HCT116 (cell line): ENCODE data around the gene TBRG1. TPM values are rescaled to one million over a fixed set of nuclear protein-coding genes. Genes with fewer than 3 reads are reported as not detected.

Experiments
- ATAC-seq: fragments of 200-7000 bp; cut with Tn5 transposase; 2 replicates; pipeline ENCODE4 v1.9.1; 2020; ENCODE audit warnings: mild to moderate bottlenecking, moderate library complexity
- BruUV-seq: library from RNA; stranded (reverse); fragments of 400-500 nt; replicated peaks from 2 replicates; lab custom pipeline; 2021; lab: Mats Ljungman, UMichigan
- CTCF ChIA-PET: fragments of 300-600 bp; sonication (Branson Sonifier 250); formaldehyde crosslinking; loops from one replicate; lab custom pipeline; 2021; ENCODE audit warnings: antibody characterized with exemption; lab: Charles Lee
- POLR2A ChIA-PET: fragments of 300-600, 350-600 bp; sonication (Branson Sonifier 250); formaldehyde crosslinking; loops from one replicate; lab custom pipeline; 2021; ENCODE audit warnings: antibody characterized with exemption; lab: Charles Lee
- RAD21 ChIA-PET, 2 experiments: fragments of 300-600 bp; sonication (Branson Sonifier 250); formaldehyde crosslinking; loops; one replicate each; lab custom pipeline; 2023; ENCODE audit warnings: low total read pairs in 2 of 2; ENCODE audit not compliant: uncharacterized antibody in 2 of 2, unreplicated experiment in 2 of 2, low non-redundant PET in 1 of 2; lab: Charles Lee
- DNase-seq: peaks from one replicate; pipeline ENCODE4 v3.0.0-alpha.2; 2010; ENCODE audit warnings: low read depth, low spot score
- H2AFZ ChIP-seq: fragments of 200-600 bp; shearing (Covaris generic), sonication (generic); 2 replicates; pipeline ENCODE4 v1.6.1; 2017; ENCODE audit warnings: low read depth, mixed run types, mixed read lengths, antibody characterized with exemption, low read length; ENCODE audit not compliant: poor library complexity, severe bottlenecking
- H3K27ac ChIP-seq: 2 replicates; pipeline ENCODE4 v1.5.1; 2012; ENCODE audit warnings: low read depth, low read length
- H3K27me3 ChIP-seq: fragments of 200-600 bp; sonication (generic); 2 replicates; pipeline ENCODE4 v1.6.1; 2016; ENCODE audit warnings: mixed run types, low read length, mixed read lengths; ENCODE audit not compliant: insufficient read depth
- H3K36me3 ChIP-seq, 2 experiments: fragments of 200-500 bp in 1 of 2; fragments of 200-600 bp in 1 of 2; sonication (Bioruptor generic) in 1 of 2; sonication (generic) in 1 of 2; 2 replicates each; pipeline versions ENCODE4 v1.5.1 to v1.6.1; 2014 to 2016; ENCODE audit warnings: low read length in 2 of 2, inconsistent platforms in 1 of 2, mixed read lengths in 1 of 2, mixed run types in 1 of 2; ENCODE audit not compliant: insufficient read depth in 2 of 2, control insufficient read depth in 1 of 2
- H3K4me1 ChIP-seq, 2 experiments: fragments of 200-600 bp in 1 of 2; sonication (generic) in 1 of 2; 2 replicates each; pipeline versions ENCODE4 v1.5.1 to v1.6.1; 2012 to 2017; ENCODE audit warnings: low read length in 2 of 2, inconsistent platforms in 1 of 2, mild to moderate bottlenecking in 1 of 2, mixed read lengths in 1 of 2, mixed run types in 1 of 2, moderate library complexity in 1 of 2; ENCODE audit not compliant: insufficient read depth in 2 of 2, control insufficient read depth in 1 of 2
- H3K4me2 ChIP-seq: fragments of 200-600 bp; sonication (generic); 2 replicates; pipeline ENCODE4 v1.6.1; 2017; ENCODE audit warnings: mixed run types, low read length, mixed read lengths
- H3K4me3 ChIP-seq, 2 experiments: fragments of 200-600 bp in 1 of 2; sonication (generic) in 1 of 2; replicated peaks in 1 of 2; 2 replicates each; pipeline ENCODE4 v1.5.1; 2011 to 2016; ENCODE audit warnings: low read length in 2 of 2, control low read depth in 1 of 2, low read depth in 1 of 2, mild to moderate bottlenecking in 1 of 2, mixed read lengths in 1 of 2, mixed run types in 1 of 2
- H3K79me2 ChIP-seq: fragments of 200-600 bp; sonication (generic); 2 replicates; pipeline ENCODE4 v1.6.1; 2017; ENCODE audit warnings: mild to moderate bottlenecking, mixed run types, low read length, moderate library complexity, mixed read lengths; ENCODE audit not compliant: insufficient read depth
- H3K9ac ChIP-seq: fragments of 200-600 bp; sonication (generic); 2 replicates; pipeline ENCODE4 v1.6.1; 2016; ENCODE audit warnings: low read length, mixed read lengths
- H3K9me2 ChIP-seq: fragments of 200-600 bp; sonication (generic), shearing (Covaris generic); 2 replicates; pipeline ENCODE4 v1.6.1; 2017; ENCODE audit warnings: mixed run types, mild to moderate bottlenecking, moderate library complexity; ENCODE audit not compliant: insufficient read depth
- H3K9me3 ChIP-seq, 2 experiments: fragments of 200-500 bp in 1 of 2; fragments of 200-600 bp in 1 of 2; sonication (Bioruptor generic) in 1 of 2; sonication (generic) in 1 of 2; 2 replicates each; pipeline ENCODE4 v1.6.1; 2014 to 2017; ENCODE audit warnings: low read length in 2 of 2, mixed read lengths in 2 of 2, inconsistent platforms in 1 of 2, low read depth in 1 of 2, mild to moderate bottlenecking in 1 of 2, mixed run types in 1 of 2, moderate library complexity in 1 of 2; ENCODE audit not compliant: control insufficient read depth in 1 of 2, insufficient read depth in 1 of 2
- H4K20me1 ChIP-seq: fragments of 200-600 bp; sonication (generic), shearing (Covaris generic); 2 replicates; pipeline ENCODE4 v1.6.1; 2017; ENCODE audit warnings: mixed run types, mild to moderate bottlenecking, moderate library complexity; ENCODE audit not compliant: insufficient read depth
- ATF3 ChIP-seq: IDR thresholded peaks from 2 replicates; pipeline ENCODE4 v1.6.1; 2012
- CBX3 ChIP-seq: IDR thresholded peaks from 2 replicates; pipeline ENCODE4 v1.6.1; 2012; ENCODE audit warnings: low read depth
- CEBPB ChIP-seq: IDR thresholded peaks from 2 replicates; pipeline ENCODE4 v1.6.1; 2012; ENCODE audit warnings: low read depth
- CTCF ChIP-seq, 3 experiments: fragments of 200-600 bp in 1 of 3; sonication (generic) in 1 of 3; IDR thresholded peaks in 2 of 3; conservative IDR thresholded peaks in 1 of 3; 2 replicates each; pipeline ENCODE4 v1.5.1; 2012 to 2017; ENCODE audit warnings: low read depth in 2 of 3, low read length in 2 of 3, antibody characterized with exemption in 1 of 3, borderline replicate concordance in 1 of 3, control low read depth in 1 of 3, mild to moderate bottlenecking in 1 of 3, mixed read lengths in 1 of 3, mixed run types in 1 of 3, moderate library complexity in 1 of 3; ENCODE audit not compliant: insufficient read depth in 1 of 3
- EGR1 ChIP-seq: IDR thresholded peaks from 2 replicates; pipeline ENCODE4 v1.6.1; 2012; ENCODE audit warnings: low read depth
- EZH2 ChIP-seq: fragments of 200-600 bp; sonication (generic); IDR thresholded peaks from 2 replicates; pipeline ENCODE4 v1.6.1; 2017; ENCODE audit warnings: antibody characterized with exemption, mixed run types
- MAX ChIP-seq: IDR thresholded peaks from 2 replicates; pipeline ENCODE4 v1.6.1; 2012
- POLR2A ChIP-seq: IDR thresholded peaks from 2 replicates; pipeline ENCODE4 v1.7.0; 2011; ENCODE audit warnings: borderline replicate concordance; ENCODE audit not compliant: insufficient read depth, insufficient read length; ENCODE audit errors: extremely low read depth
- POLR2AphosphoS5 ChIP-seq: IDR thresholded peaks from 2 replicates; pipeline ENCODE4 v1.6.1; 2011; ENCODE audit warnings: mild to moderate bottlenecking, low read depth, low read length, moderate library complexity
- RAD21 ChIP-seq: IDR thresholded peaks from 2 replicates; pipeline ENCODE4 v1.6.1; 2012; ENCODE audit warnings: low read depth, mild to moderate bottlenecking
- REST ChIP-seq: IDR thresholded peaks from 2 replicates; pipeline ENCODE4 v1.6.1; 2012; ENCODE audit warnings: low read depth
- SIN3A ChIP-seq: IDR thresholded peaks from 2 replicates; pipeline ENCODE4 v1.6.1; 2012; ENCODE audit warnings: low read depth
- SP1 ChIP-seq: IDR thresholded peaks from 2 replicates; pipeline ENCODE4 v1.6.1; 2012; ENCODE audit warnings: low read depth
- YY1 ChIP-seq: IDR thresholded peaks from 2 replicates; pipeline ENCODE4 v1.6.1; 2011; ENCODE audit warnings: low read length, low read depth, moderate library complexity, mild to moderate bottlenecking; ENCODE audit not compliant: insufficient replicate concordance; ENCODE audit errors: extremely low read depth
- ZFX ChIP-seq: fragments of 450-650 bp; IDR thresholded peaks from 2 replicates; pipeline ENCODE4 v1.6.1; 2017
- ZNF274 ChIP-seq: fragments of 200-500 bp; sonication (Bioruptor generic); IDR thresholded peaks from 2 replicates; pipeline ENCODE4 v1.6.1; 2014; ENCODE audit warnings: mild to moderate bottlenecking, low read depth, low read length, inconsistent platforms
- intact Hi-C: fragments of 100-400 bp; cut with micrococcal nuclease; formaldehyde crosslinking; loops from 2 replicates; pipeline ENCODE4 v1.10.0; 2022
- total RNA-seq: library from RNA; stranded (reverse); gene quantifications from one replicate; pipeline ENCODE4 v1.2.1, GENCODE V29; 2021; ENCODE audit not compliant: unreplicated experiment

The TBRG1 gene
- total RNA-seq, 1 experiment from 2014 or later: 29.6 TPM

GRCh38 chr11:124644426-124645280 is 22.0 kb downstream of the TBRG1 start:
- H3K4me2 ChIP-seq: peak overlapping the region; percentile 66

More at GRCh38 chr11:124644426-124645280, 22.0 kb downstream of the TBRG1 start:
- Histone ChIP-seq H3K4me3 (peak overlapping the region in 1 of 2 experiments; percentile 34; a peak in 2 of 4 replicates), H2AFZ (peak overlapping the region; percentile 87), H4K20me1 (no peaks in the 10 kb centered on the region), H3K9ac (0 out of 2 replicates have a peak overlapping the region, but pooled peaks have one; percentile 28), H3K36me3 (no peaks in the 10 kb centered on the region; a peak in 1 of 4 replicates), H3K4me1 (peaks cover 0 to 7% of the 10 kb centered on the region in 2 experiments; a peak in 2 of 4 replicates), H3K9me2 (no peaks in the 10 kb centered on the region), H3K27ac (no peak overlapping the region), H3K27me3 (no peaks in the 10 kb centered on the region), H3K79me2 (no peaks in the 10 kb centered on the region), H3K9me3 (peaks cover 0 to 9% of the 10 kb centered on the region in 2 experiments; a peak in 1 of 4 replicates)
- RAD21 ChIA-PET: no interaction called here
- TF ChIP-seq POLR2A (no peak), REST (no peak), ZNF274 (no peak), CEBPB (no peak), CBX3 (no peak), CTCF (IDR thresholded peaks at IDR 0.05 in 2 of 3, conservative IDR thresholded peaks at IDR 0.05 in 1 of 3; ENCODE audit: borderline replicate concordance in 1 of 3, insufficient read depth in 1 of 3, low read depth in 2 of 3, low read length in 2 of 3) (peak; percentile 65 to 97 (median 90)), EZH2 (no peak), YY1 (peak; percentile 18), SP1 (no peak), POLR2AphosphoS5 (no peak), EGR1 (no peak), ATF3 (no peak), MAX (peak; percentile 46; the same call in 1 of the 2 replicates), RAD21 (peak; percentile 89), SIN3A (no peak), ZFX (no peak)
- CTCF ChIA-PET: interaction anchor here (0.7 to 1.5 kb wide), 8 partner anchors 10 to 670 kb away, joined by 3 to 6 read pairs (median 4); no protein-coding TSS in a partner anchor
- peak; percentile 50 for DNase-seq
- intact Hi-C loops: loop anchor here (1.0 to 2.0 kb wide), 2 partner anchors 193 to 222 kb away; no protein-coding TSS in a partner anchor
- POLR2A ChIA-PET: no interaction called here
- BruUV-seq: no TSS peak
- peak; percentile 91 for ATAC-seq
